Islet precursor cell (in vitro differentiated cells): Measurements from ENCODE around the gene COCH.
"Not testable (repeated sequence)": the region's sequence is repeated elsewhere in the genome, so short reads cannot be mapped to it uniquely, and the experiment has no call there.

Experiments used
- DNase-seq: peaks from one replicate; pipeline ENCODE4 v3.0.0-alpha.2; 2018

Gene COCH

GRCh38 chr14:30876692-30877091, 2.3 kb downstream of the COCH start:
- DNase-seq: no peak

GRCh38 chr14:30882431-30882830, 8.1 kb downstream of the COCH start:
- no peak for DNase-seq

- DNase-seq: no peak
Observed at GRCh38 chr14:30883508-30884294, 9.3 kb downstream of the COCH start.

GRCh38 chr14:30884901-30885300, 10.5 kb downstream of the COCH start:
- DNase-seq: no peak

- DNase-seq: no peak
Observed at GRCh38 chr14:30885840-30886740, 11.7 kb downstream of the COCH start.

GRCh38 chr14:30888480-30889243, 14.3 kb downstream of the COCH start:
- DNase-seq: no peak

- no peak for DNase-seq
Observed at GRCh38 chr14:30889244-30889594, 14.9 kb downstream of the COCH start.

- no peak for DNase-seq
Observed at GRCh38 chr14:30893819-30894218, 19.5 kb downstream of the COCH start.

- DNase-seq: no peak
Observed at GRCh38 chr14:30894923-30895515, 20.7 kb downstream of the COCH start.

- no peak for DNase-seq
Observed at GRCh38 chr14:30896435-30896834, 22.1 kb downstream of the COCH start.

GRCh38 chr14:30897121-30897520, 22.8 kb downstream of the COCH start:
- DNase-seq: not testable (repeated sequence)

- no peak for DNase-seq
Observed at GRCh38 chr14:30903285-30904124, 29.1 kb downstream of the COCH start.

GRCh38 chr14:30906752-30907658, 32.6 kb downstream of the COCH start:
- no peak for DNase-seq

- no peak for DNase-seq
Observed at GRCh38 chr14:30907659-30908057, 33.3 kb downstream of the COCH start.

- no peak for DNase-seq
Observed at GRCh38 chr14:30908826-30909225, 34.5 kb downstream of the COCH start.

GRCh38 chr14:30914812-30915211, 40.5 kb downstream of the COCH start:
- DNase-seq: no peak

GRCh38 chr14:30915596-30915995, 41.2 kb downstream of the COCH start:
- DNase-seq: no peak

- no peak for DNase-seq
Observed at GRCh38 chr14:30921305-30921704, 46.9 kb downstream of the COCH start.

- no peak for DNase-seq
Observed at GRCh38 chr14:30921788-30922187, 47.4 kb downstream of the COCH start.

GRCh38 chr14:30925254-30925653, 50.9 kb downstream of the COCH start:
- no peak for DNase-seq

GRCh38 chr14:30928462-30928861, 54.1 kb downstream of the COCH start:
- no peak for DNase-seq
